SK-N-DZ (cell line): ENCODE data around the gene GRID2.
"Not testable (repeated sequence)": the region's sequence is repeated elsewhere in the genome, so short reads cannot be mapped to it uniquely, and the experiment has no call there.

Source experiments
- DNase-seq: peaks from one replicate; pipeline ENCODE4 v3.0.0-alpha.2; 2015; ENCODE audit warnings: low spot score

Gene GRID2

GRCh38 chr4:92305148-92305877, 1.5 kb downstream of the GRID2 start:
- DNase-seq, result peak; percentile 89

- no peak for DNase-seq
These were observed 2.2 kb downstream of the GRID2 start for GRCh38 chr4:92305878-92306520.

- no peak for DNase-seq
These were observed 3.4 kb downstream of the GRID2 start for GRCh38 chr4:92307181-92307580.

GRCh38 chr4:92307866-92308265, 4.1 kb downstream of the GRID2 start:
- no peak for DNase-seq

- no peak for DNase-seq
These were observed 13.3 kb downstream of the GRID2 start for GRCh38 chr4:92317047-92317446.

GRCh38 chr4:92328095-92328494, 24.3 kb downstream of the GRID2 start:
- no peak for DNase-seq

GRCh38 chr4:92333016-92333415, 29.2 kb downstream of the GRID2 start:
- DNase-seq, result no peak

- DNase-seq, result no peak
These were observed 31.1 kb downstream of the GRID2 start for GRCh38 chr4:92334716-92335350.

GRCh38 chr4:92339676-92340075, 35.9 kb downstream of the GRID2 start:
- no peak for DNase-seq

- DNase-seq, result no peak
These were observed 40.5 kb downstream of the GRID2 start for GRCh38 chr4:92344216-92344615.

- DNase-seq, result no peak
These were observed 42.5 kb downstream of the GRID2 start for GRCh38 chr4:92346289-92346688.

- no peak for DNase-seq
These were observed 54.2 kb downstream of the GRID2 start for GRCh38 chr4:92357966-92358365.

- no peak for DNase-seq
These were observed 55.7 kb downstream of the GRID2 start for GRCh38 chr4:92359491-92359890.

- no peak for DNase-seq
These were observed 58.3 kb downstream of the GRID2 start for GRCh38 chr4:92362028-92362427.

- no peak for DNase-seq
These were observed 64.9 kb downstream of the GRID2 start for GRCh38 chr4:92368653-92369052.

GRCh38 chr4:92381616-92382015, 77.8 kb downstream of the GRID2 start:
- DNase-seq, result no peak

- DNase-seq, result no peak
These were observed 78.4 kb downstream of the GRID2 start for GRCh38 chr4:92382128-92382527.

GRCh38 chr4:92387459-92388069, 83.8 kb downstream of the GRID2 start:
- peak; percentile 56 for DNase-seq

- no peak for DNase-seq
These were observed 95.3 kb downstream of the GRID2 start for GRCh38 chr4:92399032-92399431.

GRCh38 chr4:92403525-92403924, 99.8 kb downstream of the GRID2 start:
- not testable (repeated sequence) for DNase-seq

- no peak for DNase-seq
These were observed 102.7 kb downstream of the GRID2 start for GRCh38 chr4:92406488-92406887.

GRCh38 chr4:92421920-92422319, 118.2 kb downstream of the GRID2 start:
- no peak for DNase-seq
